K562 (cell line): Measurements from ENCODE around the gene CCR7. TPM values are rescaled to one million over a fixed set of nuclear protein-coding genes. Genes with fewer than 3 reads are reported as not detected.

ENCODE experiments used
- CXXC5 ChIP-seq: fragments of 250-450 bp; sonication (Bioruptor Pico); IDR thresholded peaks from 2 replicates; pipeline ENCODE4 v1.8.0; 2022; ENCODE audit warnings: inconsistent platforms, mild to moderate bottlenecking, moderate library complexity
- GATAD2A ChIP-seq: fragments of 450-650 bp; IDR thresholded peaks from 2 replicates; pipeline ENCODE4 v1.6.1; 2017
- HMGN3 ChIP-seq: IDR thresholded peaks from 2 replicates; pipeline ENCODE4 v1.6.1; 2011; ENCODE audit warnings: borderline replicate concordance, low read depth, mild to moderate bottlenecking, mixed read lengths, low read length; ENCODE audit not compliant: insufficient read length; ENCODE audit errors: extremely low read depth
- SMAD4 ChIP-seq: fragments of 250-450 bp; sonication (Bioruptor Pico); conservative IDR thresholded peaks from 2 replicates; pipeline ENCODE4 v1.8.0; 2021; ENCODE audit warnings: inconsistent platforms, mild to moderate bottlenecking, moderate library complexity
- SMARCE1 ChIP-seq: fragments of 450-650 bp; IDR thresholded peaks from 2 replicates; pipeline ENCODE4 v1.7.1; 2016; ENCODE audit warnings: mild to moderate bottlenecking
- TBL1XR1 ChIP-seq, 2 experiments: IDR thresholded peaks; 2 replicates each; pipeline ENCODE4 v1.6.1; 2012; ENCODE audit warnings: improper control_type of control experiment in 2 of 2, low read length in 2 of 2, mild to moderate bottlenecking in 1 of 2
- TCF3 ChIP-seq: sonication (generic); formaldehyde crosslinking; IDR thresholded peaks from 2 replicates; pipeline ENCODE4 v1.4.0; 2020; ENCODE audit warnings: mild to moderate bottlenecking, missing genetic modification reagents
- TCF7 ChIP-seq: sonication (generic); IDR thresholded peaks from 2 replicates; pipeline ENCODE4 v1.6.1; 2016; ENCODE audit warnings: antibody characterized with exemption, borderline replicate concordance
- TCF7L2 ChIP-seq: fragments of 150-350 bp; IDR thresholded peaks from 2 replicates; pipeline ENCODE4 v1.6.1; 2016; ENCODE audit warnings: low read depth, mild to moderate bottlenecking, low read length, moderate library complexity
- XRCC3 ChIP-seq: fragments of 450-650 bp; IDR thresholded peaks from 2 replicates; pipeline ENCODE4 v1.6.1; 2017; ENCODE audit warnings: mild to moderate bottlenecking, moderate library complexity
- ZNF75A ChIP-seq: fragments of 450-650 bp; formaldehyde crosslinking; IDR thresholded peaks from 2 replicates; pipeline ENCODE4 v1.4.0; 2020; ENCODE audit warnings: mild to moderate bottlenecking
- polyA plus RNA-seq, 8 experiments: library from polyadenylated mRNA; depleted of rRNA in 4 of 8; stranded (reverse) in 5 of 8; unstranded in 3 of 8; fragments of >200 nt; fragmentation: Nextera tagmentation in 2 of 8; fragmentation: Illumina TruSeq in 1 of 8; extraction: Ambion mirVana in 2 of 8; extraction: Trizol in 1 of 8; gene quantifications; 2 replicates each; pipeline versions ENCODE4 v1.2.1 to v1.2.3, GENCODE V29; 2011 to 2014; ENCODE audit warnings: inconsistent platforms in 1 of 8, missing spikeins in 1 of 8
- total RNA-seq, 7 experiments: library from RNA; depleted of rRNA in 6 of 7; stranded (reverse); fragments of >200 nt in 6 of 7; fragmentation: Illumina TruSeq in 2 of 7; extraction: Trizol in 2 of 7; gene quantifications; 2 replicates each; pipeline versions ENCODE4 v1.2.1 to v1.2.3, GENCODE V29; 2011 to 2021; ENCODE audit warnings: low replicate concordance in 1 of 7
- TF ChIP-seq, protein P1 (sequence below), 2 experiments: fragments of 450-650 bp in 1 of 2; IDR thresholded peaks; 2 replicates each; pipeline ENCODE4 v1.6.1; 2011 to 2017; ENCODE audit warnings: low read depth in 2 of 2, antibody characterized with exemption in 1 of 2, borderline replicate concordance in 1 of 2, low read length in 1 of 2, mild to moderate bottlenecking in 1 of 2, mixed read lengths in 1 of 2; ENCODE audit not compliant: control insufficient read depth in 1 of 2
- TF ChIP-seq, protein P2 (sequence below): IDR thresholded peaks from 2 replicates; pipeline ENCODE4 v1.6.1; 2014; ENCODE audit warnings: antibody characterized with exemption
- TF ChIP-seq, protein P3 (sequence below): sonication (generic); formaldehyde crosslinking; IDR thresholded peaks from 2 replicates; pipeline ENCODE4 v1.8.0; 2022; ENCODE audit warnings: mild to moderate bottlenecking, missing genetic modification reagents
- TF ChIP-seq, protein P4 (sequence below): IDR thresholded peaks from 3 replicates; pipeline ENCODE4 v1.6.1; 2011; ENCODE audit warnings: borderline replicate concordance, mild to moderate bottlenecking, moderate library complexity; ENCODE audit not compliant: insufficient read length; ENCODE audit errors: extremely low read depth
- TF ChIP-seq, protein P5 (sequence below): fragments of 250-450 bp; sonication (Bioruptor Pico); IDR thresholded peaks from 2 replicates; pipeline ENCODE4 v1.8.0; 2022; ENCODE audit warnings: moderate library complexity, mild to moderate bottlenecking, inconsistent platforms

The CCR7 gene
- total and polyA plus RNA-seq, 9 of the 15 experiments (the other 6 are each of a cell fraction or from before 2014, with no cell fraction given): 0.14 to 1.4 (median 0.56) TPM

DNA sequence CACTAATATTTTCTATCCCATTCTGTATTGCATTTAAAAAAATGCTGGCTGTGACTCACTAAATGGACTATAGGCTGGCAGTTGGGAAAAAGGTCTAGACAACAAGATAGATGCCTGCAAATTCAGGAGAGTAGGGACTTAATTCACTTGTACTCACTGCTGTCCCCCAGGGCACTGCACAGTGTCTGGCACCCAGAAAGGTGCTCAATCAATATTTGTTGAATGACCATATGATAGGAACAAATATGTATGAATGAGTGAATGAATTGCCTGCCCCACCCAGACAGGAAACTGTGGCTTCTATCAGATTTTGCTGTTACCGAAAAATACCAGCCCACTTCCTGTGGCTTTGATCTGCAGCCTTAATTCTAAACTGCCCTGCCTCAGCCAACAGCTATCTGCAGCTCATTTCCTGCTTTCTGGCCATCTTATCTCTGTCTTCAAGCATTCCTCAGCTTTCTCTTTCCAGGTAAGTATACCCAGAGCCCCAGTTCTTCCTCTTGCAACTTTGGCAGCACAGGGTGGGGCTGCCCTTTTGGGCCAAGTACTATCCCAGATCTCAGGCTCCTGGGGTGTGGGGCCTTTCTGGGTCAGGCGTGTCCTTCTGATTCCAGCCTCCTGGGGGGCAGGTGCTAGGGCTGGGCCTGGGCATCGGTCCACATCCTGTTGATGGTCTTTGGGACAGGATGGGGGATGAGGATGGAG, 48.5 kb downstream of the CCR7 start (continued):
- TF ChIP-seq TCF3 (CRISPR knock-in tag) (peak; percentile 76), SMARCE1 (peak; percentile 81), HMGN3 (peak; percentile 47), ZNF75A (CRISPR knock-in tag) (no peak), TCF7 (peak; percentile 99), SMAD4 (CRISPR knock-in tag) (peak; percentile 84), TCF7L2 (0 out of 2 replicates have a peak, but pooled peaks have one; percentile 23), GATAD2A (0 out of 2 replicates have a peak, but pooled peaks have one; percentile 68), XRCC3 (no peak), TBL1XR1 (IDR thresholded peaks at IDR 0.05; ENCODE audit: low read length in 2 of 2) (peak in 1 of 2 experiments; percentile 82; a peak in 2 of 4 replicates), CXXC5 (CRISPR knock-in tag) (peak; percentile 29)
- TF ChIP-seq, protein P1, sequence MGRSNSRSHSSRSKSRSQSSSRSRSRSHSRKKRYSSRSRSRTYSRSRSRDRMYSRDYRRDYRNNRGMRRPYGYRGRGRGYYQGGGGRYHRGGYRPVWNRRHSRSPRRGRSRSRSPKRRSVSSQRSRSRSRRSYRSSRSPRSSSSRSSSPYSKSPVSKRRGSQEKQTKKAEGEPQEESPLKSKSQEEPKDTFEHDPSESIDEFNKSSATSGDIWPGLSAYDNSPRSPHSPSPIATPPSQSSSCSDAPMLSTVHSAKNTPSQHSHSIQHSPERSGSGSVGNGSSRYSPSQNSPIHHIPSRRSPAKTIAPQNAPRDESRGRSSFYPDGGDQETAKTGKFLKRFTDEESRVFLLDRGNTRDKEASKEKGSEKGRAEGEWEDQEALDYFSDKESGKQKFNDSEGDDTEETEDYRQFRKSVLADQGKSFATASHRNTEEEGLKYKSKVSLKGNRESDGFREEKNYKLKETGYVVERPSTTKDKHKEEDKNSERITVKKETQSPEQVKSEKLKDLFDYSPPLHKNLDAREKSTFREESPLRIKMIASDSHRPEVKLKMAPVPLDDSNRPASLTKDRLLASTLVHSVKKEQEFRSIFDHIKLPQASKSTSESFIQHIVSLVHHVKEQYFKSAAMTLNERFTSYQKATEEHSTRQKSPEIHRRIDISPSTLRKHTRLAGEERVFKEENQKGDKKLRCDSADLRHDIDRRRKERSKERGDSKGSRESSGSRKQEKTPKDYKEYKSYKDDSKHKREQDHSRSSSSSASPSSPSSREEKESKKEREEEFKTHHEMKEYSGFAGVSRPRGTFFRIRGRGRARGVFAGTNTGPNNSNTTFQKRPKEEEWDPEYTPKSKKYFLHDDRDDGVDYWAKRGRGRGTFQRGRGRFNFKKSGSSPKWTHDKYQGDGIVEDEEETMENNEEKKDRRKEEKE (IDR thresholded peaks at IDR 0.05; ENCODE audit: borderline replicate concordance in 1 of 2, control insufficient read depth in 1 of 2, low read depth in 2 of 2, low read length in 1 of 2): 0 out of 4 replicates have a peak, but pooled peaks of 1 of the 2 experiments have one; percentile 23
- TF ChIP-seq, protein P2, sequence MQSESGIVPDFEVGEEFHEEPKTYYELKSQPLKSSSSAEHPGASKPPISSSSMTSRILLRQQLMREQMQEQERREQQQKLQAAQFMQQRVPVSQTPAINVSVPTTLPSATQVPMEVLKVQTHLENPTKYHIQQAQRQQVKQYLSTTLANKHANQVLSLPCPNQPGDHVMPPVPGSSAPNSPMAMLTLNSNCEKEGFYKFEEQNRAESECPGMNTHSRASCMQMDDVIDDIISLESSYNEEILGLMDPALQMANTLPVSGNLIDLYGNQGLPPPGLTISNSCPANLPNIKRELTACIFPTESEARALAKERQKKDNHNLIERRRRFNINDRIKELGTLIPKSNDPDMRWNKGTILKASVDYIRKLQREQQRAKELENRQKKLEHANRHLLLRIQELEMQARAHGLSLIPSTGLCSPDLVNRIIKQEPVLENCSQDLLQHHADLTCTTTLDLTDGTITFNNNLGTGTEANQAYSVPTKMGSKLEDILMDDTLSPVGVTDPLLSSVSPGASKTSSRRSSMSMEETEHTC: peak; percentile 23; the same call in 1 of the 2 replicates
- TF ChIP-seq, protein P3, sequence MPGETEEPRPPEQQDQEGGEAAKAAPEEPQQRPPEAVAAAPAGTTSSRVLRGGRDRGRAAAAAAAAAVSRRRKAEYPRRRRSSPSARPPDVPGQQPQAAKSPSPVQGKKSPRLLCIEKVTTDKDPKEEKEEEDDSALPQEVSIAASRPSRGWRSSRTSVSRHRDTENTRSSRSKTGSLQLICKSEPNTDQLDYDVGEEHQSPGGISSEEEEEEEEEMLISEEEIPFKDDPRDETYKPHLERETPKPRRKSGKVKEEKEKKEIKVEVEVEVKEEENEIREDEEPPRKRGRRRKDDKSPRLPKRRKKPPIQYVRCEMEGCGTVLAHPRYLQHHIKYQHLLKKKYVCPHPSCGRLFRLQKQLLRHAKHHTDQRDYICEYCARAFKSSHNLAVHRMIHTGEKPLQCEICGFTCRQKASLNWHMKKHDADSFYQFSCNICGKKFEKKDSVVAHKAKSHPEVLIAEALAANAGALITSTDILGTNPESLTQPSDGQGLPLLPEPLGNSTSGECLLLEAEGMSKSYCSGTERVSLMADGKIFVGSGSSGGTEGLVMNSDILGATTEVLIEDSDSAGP: no peak
- TF ChIP-seq, protein P4, sequence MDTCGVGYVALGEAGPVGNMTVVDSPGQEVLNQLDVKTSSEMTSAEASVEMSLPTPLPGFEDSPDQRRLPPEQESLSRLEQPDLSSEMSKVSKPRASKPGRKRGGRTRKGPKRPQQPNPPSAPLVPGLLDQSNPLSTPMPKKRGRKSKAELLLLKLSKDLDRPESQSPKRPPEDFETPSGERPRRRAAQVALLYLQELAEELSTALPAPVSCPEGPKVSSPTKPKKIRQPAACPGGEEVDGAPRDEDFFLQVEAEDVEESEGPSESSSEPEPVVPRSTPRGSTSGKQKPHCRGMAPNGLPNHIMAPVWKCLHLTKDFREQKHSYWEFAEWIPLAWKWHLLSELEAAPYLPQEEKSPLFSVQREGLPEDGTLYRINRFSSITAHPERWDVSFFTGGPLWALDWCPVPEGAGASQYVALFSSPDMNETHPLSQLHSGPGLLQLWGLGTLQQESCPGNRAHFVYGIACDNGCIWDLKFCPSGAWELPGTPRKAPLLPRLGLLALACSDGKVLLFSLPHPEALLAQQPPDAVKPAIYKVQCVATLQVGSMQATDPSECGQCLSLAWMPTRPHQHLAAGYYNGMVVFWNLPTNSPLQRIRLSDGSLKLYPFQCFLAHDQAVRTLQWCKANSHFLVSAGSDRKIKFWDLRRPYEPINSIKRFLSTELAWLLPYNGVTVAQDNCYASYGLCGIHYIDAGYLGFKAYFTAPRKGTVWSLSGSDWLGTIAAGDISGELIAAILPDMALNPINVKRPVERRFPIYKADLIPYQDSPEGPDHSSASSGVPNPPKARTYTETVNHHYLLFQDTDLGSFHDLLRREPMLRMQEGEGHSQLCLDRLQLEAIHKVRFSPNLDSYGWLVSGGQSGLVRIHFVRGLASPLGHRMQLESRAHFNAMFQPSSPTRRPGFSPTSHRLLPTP: no peak
- TF ChIP-seq, protein P5, sequence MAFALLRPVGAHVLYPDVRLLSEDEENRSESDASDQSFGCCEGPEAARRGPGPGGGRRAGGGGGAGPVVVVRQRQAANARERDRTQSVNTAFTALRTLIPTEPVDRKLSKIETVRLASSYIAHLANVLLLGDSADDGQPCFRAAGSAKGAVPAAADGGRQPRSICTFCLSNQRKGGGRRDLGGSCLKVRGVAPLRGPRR (CRISPR knock-in tag): no peak
